Caco-2 (cell line): ENCODE measurements around the gene WNT10A. TPM values are rescaled to one million over a fixed set of nuclear protein-coding genes. Genes with fewer than 3 reads are reported as not detected.

Experiments
- BruUV-seq: library from RNA; stranded (reverse); fragments of 400-500 nt; replicated peaks from 2 replicates; lab custom pipeline; 2021; lab: Mats Ljungman, UMichigan
- CTCF ChIA-PET: fragments of 300-600 bp; sonication (Branson Sonifier 250); formaldehyde crosslinking; loops from one replicate; lab custom pipeline; 2022; ENCODE audit warnings: antibody characterized with exemption; lab: Charles Lee
- POLR2A ChIA-PET: fragments of 300-600 bp; sonication (Branson Sonifier 250); formaldehyde crosslinking; loops from one replicate; lab custom pipeline; 2022; ENCODE audit warnings: antibody characterized with exemption; lab: Charles Lee
- DNase-seq, 2 experiments: peaks; one replicate each; pipeline versions ENCODE4 v3.0.0 to v3.0.0-alpha.2; 2020 to 2022
- H3K27me3 ChIP-seq: replicated peaks from 2 replicates; pipeline ENCODE4 v1.6.0; 2011; ENCODE audit warnings: low read length; ENCODE audit not compliant: control insufficient read depth, insufficient read depth
- H3K36me3 ChIP-seq: 2 replicates; pipeline ENCODE4 v1.5.1; 2011; ENCODE audit warnings: low read length; ENCODE audit not compliant: control insufficient read depth, insufficient read depth
- H3K4me1 ChIP-seq: fragments of 250-450 bp; sonication (Bioruptor Pico); 2 replicates; pipeline ENCODE4 v1.5.1; 2020; ENCODE audit warnings: mild to moderate bottlenecking
- H3K4me3 ChIP-seq: 2 replicates; pipeline ENCODE4 v1.5.1; 2011; ENCODE audit warnings: low read depth, mild to moderate bottlenecking, control low read depth, low read length
- H3K9me3 ChIP-seq: fragments of 250-450 bp; sonication (Bioruptor Pico); 2 replicates; pipeline ENCODE4 v1.5.1; 2020; ENCODE audit warnings: mild to moderate bottlenecking, moderate library complexity
- H3K27ac Mint-ChIP-seq: one replicate; pipeline ENCODE4 v1.8.0; 2022; ENCODE audit warnings: mixed read lengths; ENCODE audit not compliant: unreplicated experiment
- H3K27me3 Mint-ChIP-seq: one replicate; pipeline ENCODE4 v1.8.0; 2022; ENCODE audit warnings: mixed read lengths; ENCODE audit not compliant: insufficient read depth, unreplicated experiment
- H3K36me3 Mint-ChIP-seq: one replicate; pipeline ENCODE4 v1.8.0; 2022; ENCODE audit warnings: mild to moderate bottlenecking, mixed read lengths; ENCODE audit not compliant: insufficient read depth, unreplicated experiment
- H3K4me1 Mint-ChIP-seq: one replicate; pipeline ENCODE4 v1.8.0; 2022; ENCODE audit warnings: low read depth, mixed read lengths; ENCODE audit not compliant: unreplicated experiment
- H3K4me3 Mint-ChIP-seq: one replicate; pipeline ENCODE4 v1.8.0; 2022; ENCODE audit warnings: mild to moderate bottlenecking, moderate library complexity, mixed read lengths; ENCODE audit not compliant: unreplicated experiment
- H3K9me3 Mint-ChIP-seq: one replicate; pipeline ENCODE4 v1.8.0; 2022; ENCODE audit warnings: mixed read lengths; ENCODE audit not compliant: unreplicated experiment
- intact Hi-C: fragments of 100-400 bp; cut with micrococcal nuclease; formaldehyde crosslinking; loops from one replicate; pipeline ENCODE4 v1.10.0; 2022; ENCODE audit not compliant: unreplicated experiment
- total RNA-seq: library from RNA; stranded (reverse); gene quantifications from 2 replicates; pipeline ENCODE4 v1.2.3, GENCODE V29; 2022
- TF ChIP-seq, protein P1 (sequence below), 2 experiments: fragments of 200-600 bp in 1 of 2; IDR thresholded peaks; 1 replicate in 1 of 2; 2 replicates in 1 of 2; pipeline versions ENCODE4 v1.5.1 to v1.8.0; 2011 to 2022; ENCODE audit warnings: antibody characterized with exemption in 1 of 2, control low read depth in 1 of 2, inconsistent platforms in 1 of 2, low read depth in 1 of 2, low read length in 1 of 2, mild to moderate bottlenecking in 1 of 2, moderate library complexity in 1 of 2; ENCODE audit not compliant: insufficient read depth in 1 of 2, severe bottlenecking in 1 of 2, unreplicated experiment in 1 of 2

The WNT10A gene
- total RNA-seq, 1 experiment from 2014 or later, result 1.2 TPM

DNA sequence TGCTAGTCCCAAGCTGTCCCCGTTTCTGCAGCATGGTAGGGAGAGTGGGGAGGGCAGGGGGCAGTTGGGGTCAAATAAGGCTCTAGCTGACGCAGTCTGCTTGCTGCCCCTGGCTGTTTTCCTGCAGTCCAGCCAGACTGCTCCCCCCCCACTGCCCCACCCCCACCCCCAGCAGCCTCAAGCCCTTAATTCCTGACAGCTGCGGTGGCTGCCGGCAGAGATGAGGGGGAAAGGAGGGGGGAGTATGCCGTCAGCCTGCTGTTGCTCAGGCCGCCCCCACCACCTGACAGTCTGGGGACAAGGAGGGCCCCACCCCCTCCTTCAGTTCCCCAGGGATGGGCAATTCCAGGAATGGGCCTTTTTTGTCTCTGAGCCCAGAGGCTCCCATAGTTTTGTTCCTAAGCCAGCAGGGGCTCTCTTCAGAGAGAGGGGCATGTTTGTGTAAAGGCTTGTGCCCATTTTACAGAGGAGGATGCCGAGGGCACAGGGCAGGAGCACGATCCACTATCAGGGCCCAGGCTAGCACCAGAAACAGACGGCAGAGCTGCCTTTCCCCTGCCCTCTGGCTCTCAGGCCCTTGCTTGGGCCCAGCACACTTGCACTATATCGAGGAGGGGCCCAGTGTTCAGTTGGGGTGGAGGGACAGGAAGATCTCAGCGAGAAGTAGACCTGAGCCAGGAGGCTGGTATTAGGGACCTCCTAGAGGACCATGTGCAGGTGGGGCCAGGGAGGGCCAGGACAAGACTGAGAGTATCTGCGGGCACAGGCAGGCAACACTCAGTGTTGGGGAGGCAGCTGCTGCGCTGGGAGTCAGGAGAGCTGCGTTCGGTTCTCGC, 1.5 kb upstream of the WNT10A start:
- peak in 1 of 2 experiments; percentile 40 for DNase-seq
- H3K4me3 Mint-ChIP-seq, result no peak overlapping the region
- no TSS peak for BruUV-seq
- Histone ChIP-seq H3K36me3 (no peaks in the 10 kb centered on the region), H3K9me3 (no peaks in the 10 kb centered on the region), H3K27me3 (no peaks in the 10 kb centered on the region), H3K4me1 (peaks cover 21% of the 10 kb centered on the region), H3K4me3 (no peak overlapping the region)
- intact Hi-C loops, result no loop called here
- H3K27ac Mint-ChIP-seq, result peak overlapping the region; percentile 25
- no peaks in the 10 kb centered on the region for H3K36me3 Mint-ChIP-seq
- H3K4me1 Mint-ChIP-seq, result no peaks in the 10 kb centered on the region
- TF ChIP-seq, protein P1, sequence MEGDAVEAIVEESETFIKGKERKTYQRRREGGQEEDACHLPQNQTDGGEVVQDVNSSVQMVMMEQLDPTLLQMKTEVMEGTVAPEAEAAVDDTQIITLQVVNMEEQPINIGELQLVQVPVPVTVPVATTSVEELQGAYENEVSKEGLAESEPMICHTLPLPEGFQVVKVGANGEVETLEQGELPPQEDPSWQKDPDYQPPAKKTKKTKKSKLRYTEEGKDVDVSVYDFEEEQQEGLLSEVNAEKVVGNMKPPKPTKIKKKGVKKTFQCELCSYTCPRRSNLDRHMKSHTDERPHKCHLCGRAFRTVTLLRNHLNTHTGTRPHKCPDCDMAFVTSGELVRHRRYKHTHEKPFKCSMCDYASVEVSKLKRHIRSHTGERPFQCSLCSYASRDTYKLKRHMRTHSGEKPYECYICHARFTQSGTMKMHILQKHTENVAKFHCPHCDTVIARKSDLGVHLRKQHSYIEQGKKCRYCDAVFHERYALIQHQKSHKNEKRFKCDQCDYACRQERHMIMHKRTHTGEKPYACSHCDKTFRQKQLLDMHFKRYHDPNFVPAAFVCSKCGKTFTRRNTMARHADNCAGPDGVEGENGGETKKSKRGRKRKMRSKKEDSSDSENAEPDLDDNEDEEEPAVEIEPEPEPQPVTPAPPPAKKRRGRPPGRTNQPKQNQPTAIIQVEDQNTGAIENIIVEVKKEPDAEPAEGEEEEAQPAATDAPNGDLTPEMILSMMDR (IDR thresholded peaks at IDR 0.05; ENCODE audit: insufficient read depth in 1 of 2, low read depth in 1 of 2, low read length in 1 of 2, severe bottlenecking in 1 of 2, unreplicated experiment in 1 of 2), result no peak
- POLR2A ChIA-PET, result interaction anchor here (1.3 kb wide), 1 partner anchor 16 kb away, joined by 5 read pairs; no protein-coding TSS in a partner anchor
- H3K9me3 Mint-ChIP-seq, result no peaks in the 10 kb centered on the region
- peaks cover 2% of the 10 kb centered on the region for H3K27me3 Mint-ChIP-seq
- CTCF ChIA-PET, result interaction anchor here (0.6 to 3.3 kb wide), 5 partner anchors 16 to 123 kb away, joined by 3 to 22 read pairs (median 5); no protein-coding TSS in a partner anchor

DNA sequence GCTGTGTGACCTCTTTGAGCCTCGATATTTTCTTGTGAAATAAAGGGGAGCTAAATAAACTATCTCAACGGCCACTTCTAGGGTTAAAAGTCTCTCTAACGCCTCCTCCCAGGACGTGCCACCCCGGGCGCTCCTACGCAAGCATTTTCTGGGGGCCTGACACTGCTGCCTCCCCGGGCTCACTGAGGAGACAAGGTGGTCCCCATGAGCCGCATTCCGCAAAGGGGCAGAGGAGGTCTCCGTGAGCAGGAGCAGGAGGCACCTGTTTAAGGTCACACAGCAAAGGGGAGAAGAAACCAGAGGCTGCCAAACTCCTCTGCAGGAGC, 913 bp upstream of the WNT10A start:
- no peaks in the 10 kb centered on the region for H3K9me3 ChIP-seq
- H3K27me3 ChIP-seq, result no peaks in the 10 kb centered on the region
- ChIA-PET CTCF (interaction anchor here (0.5 to 2.6 kb wide), 4 partner anchors 13 to 135 kb away, joined by 4 to 22 read pairs (median 4); no protein-coding TSS in a partner anchor), POLR2A (interaction anchor here (1.3 kb wide), 1 partner anchor 16 kb away, joined by 5 read pairs; no protein-coding TSS in a partner anchor)
- intact Hi-C loops, result loop anchor here (1.0 kb wide), 1 partner anchor 19 kb away; no protein-coding TSS in a partner anchor
- H3K4me1 Mint-ChIP-seq, result no peaks in the 10 kb centered on the region
- peaks cover 21% of the 10 kb centered on the region for H3K4me1 ChIP-seq
- no peak for DNase-seq
- peak overlapping the region; percentile 25 for H3K27ac Mint-ChIP-seq
- no peaks in the 10 kb centered on the region for H3K36me3 ChIP-seq
- H3K4me3 ChIP-seq, result peak overlapping the region; percentile 50
- no peaks in the 10 kb centered on the region for H3K36me3 Mint-ChIP-seq
- H3K27me3 Mint-ChIP-seq, result peaks cover 2% of the 10 kb centered on the region
- no TSS peak for BruUV-seq
- no peaks in the 10 kb centered on the region for H3K9me3 Mint-ChIP-seq
- H3K4me3 Mint-ChIP-seq, result peak overlapping the region; percentile 71
- TF ChIP-seq, protein P1 (IDR thresholded peaks at IDR 0.05; ENCODE audit: insufficient read depth in 1 of 2, low read depth in 1 of 2, low read length in 1 of 2, severe bottlenecking in 1 of 2, unreplicated experiment in 1 of 2), result no peak

DNA sequence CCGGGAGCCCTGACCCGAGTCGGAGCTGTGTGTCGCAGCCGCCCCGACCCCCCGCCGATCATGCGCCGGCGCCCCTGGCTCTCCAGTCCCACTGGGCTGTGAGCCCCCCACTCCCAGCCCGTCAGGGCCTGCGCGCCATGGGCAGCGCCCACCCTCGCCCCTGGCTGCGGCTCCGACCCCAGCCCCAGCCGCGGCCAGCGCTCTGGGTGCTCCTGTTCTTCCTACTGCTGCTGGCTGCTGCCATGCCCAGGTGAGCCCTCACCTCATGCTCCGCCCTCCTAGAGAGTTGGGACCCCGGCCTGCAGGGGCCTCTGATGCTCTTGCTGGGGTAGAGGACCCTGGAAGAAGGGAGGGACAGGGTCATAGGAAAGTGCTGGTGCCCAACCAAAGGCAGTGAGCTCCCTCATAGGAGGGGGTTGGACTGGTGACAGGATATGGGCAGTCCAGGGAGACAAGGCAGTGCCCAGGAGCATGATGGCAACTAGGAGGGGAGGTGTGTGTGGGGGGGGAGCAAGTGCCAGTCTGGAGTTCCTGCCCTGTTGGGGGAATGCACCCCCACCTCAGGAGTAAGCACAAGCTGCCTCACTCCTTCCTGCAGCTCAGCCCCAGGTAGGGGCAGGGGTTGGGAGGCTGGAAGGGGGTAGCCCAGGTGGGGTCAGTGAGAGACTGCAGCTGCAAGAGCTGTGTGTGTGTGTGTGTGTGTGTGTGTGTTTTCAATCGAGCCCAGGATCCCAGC, 375 bp downstream of the WNT10A start:
- H3K36me3 ChIP-seq, result no peaks in the 10 kb centered on the region
- Mint-ChIP-seq H3K9me3 (no peaks in the 10 kb centered on the region), H3K4me1 (no peaks in the 10 kb centered on the region), H3K27ac (no peak overlapping the region), H3K36me3 (no peaks in the 10 kb centered on the region), H3K27me3 (peaks cover 2% of the 10 kb centered on the region), H3K4me3 (peak overlapping the region; percentile 49)
- TF ChIP-seq, protein P1 (IDR thresholded peaks at IDR 0.05; ENCODE audit: insufficient read depth in 1 of 2, low read depth in 1 of 2, low read length in 1 of 2, severe bottlenecking in 1 of 2, unreplicated experiment in 1 of 2), result no peak
- intact Hi-C loops, result loop anchor here (1.0 kb wide), 1 partner anchor 17 kb away; no protein-coding TSS in a partner anchor
- BruUV-seq, result no TSS peak
- POLR2A ChIA-PET, result interaction anchor here (1.3 kb wide), 1 partner anchor 14 kb away, joined by 5 read pairs; no protein-coding TSS in a partner anchor
- peak in 1 of 2 experiments; percentile 37 for DNase-seq
- no peaks in the 10 kb centered on the region for H3K9me3 ChIP-seq
- no peak overlapping the region for H3K4me3 ChIP-seq
- H3K4me1 ChIP-seq, result peaks cover 21% of the 10 kb centered on the region
- no peaks in the 10 kb centered on the region for H3K27me3 ChIP-seq
- CTCF ChIA-PET, result interaction anchor here (0.7 to 1.3 kb wide), 2 partner anchors 12 to 927 kb away, joined by 3 to 4 read pairs; no protein-coding TSS in a partner anchor
